Measurements from ENCODE around the gene PCLAF. TPM values are rescaled to one million over a fixed set of nuclear protein-coding genes. Genes with fewer than 3 reads are reported as not detected.
"Not testable (repeated sequence)": the region's sequence is repeated elsewhere in the genome, so short reads cannot be mapped to it uniquely, and the experiment has no call there.

The PCLAF gene
- total and polyA plus RNA-seq, 7 experiments from 2014 or later: 0.85 to 58.7 (median 1.2) TPM; not detected in 2

- Histone ChIP-seq H3K27me3 (ENCODE audit: control insufficient read depth in 2 of 2, insufficient read depth in 2 of 2, low read length in 2 of 2) (no peaks in the 10 kb centered on the region), H3K9me3 (ENCODE audit: control insufficient read depth in 2 of 3, low read length in 3 of 3) (no peaks in the 10 kb centered on the region), H3K27ac (ENCODE audit: low read depth, low read length) (no peak overlapping the region)
Measured at GRCh38 chr15:64379216-64379960, 1.9 kb downstream of the PCLAF start.

GRCh38 chr15:64373360-64373759, 7.9 kb downstream of the PCLAF start:
- H3K27ac ChIP-seq (ENCODE audit: low read depth, low read length): no peak overlapping the region
- no peaks in the 10 kb centered on the region for H3K9me3 ChIP-seq (ENCODE audit: control insufficient read depth in 2 of 3, low read length in 3 of 3)
- H3K36me3 ChIP-seq (ENCODE audit: control insufficient read depth in 2 of 3, insufficient read depth in 3 of 3, low read length in 3 of 3): no peaks in the 10 kb centered on the region
- no peaks in the 10 kb centered on the region for H3K27me3 Mint-ChIP-seq
- H3K27ac Mint-ChIP-seq: peak overlapping the region in 3 of 9 donors; percentile 48 to 82 (median 79)
- ATAC-seq: no peak
- H3K36me3 Mint-ChIP-seq: peaks cover 0 to 15% (median 0%) of the 10 kb centered on the region in 5 donors
- no peaks in the 10 kb centered on the region for H3K4me1 ChIP-seq (ENCODE audit: control insufficient read depth in 2 of 2, insufficient read depth in 2 of 2, low read length in 2 of 2)
- H3K4me3 ChIP-seq (ENCODE audit: low read length): no peak overlapping the region
- ChIA-PET POLR2A (no interaction called here), CTCF (no interaction called here)
- peaks cover 0 to 16% (median 0%) of the 10 kb centered on the region in 7 donors for H3K4me1 Mint-ChIP-seq
- DNase-seq: peak in 1 of 9 donors; percentile 16
- intact Hi-C loops (cut with micrococcal nuclease): no loop called here
- peak overlapping the region; percentile 30 to 80 (median 60) for H3K4me3 Mint-ChIP-seq
- peaks cover 0 to 2% (median 0%) of the 10 kb centered on the region in 11 donors for H3K9me3 Mint-ChIP-seq
- no peaks in the 10 kb centered on the region for H3K27me3 ChIP-seq (ENCODE audit: control insufficient read depth in 2 of 2, insufficient read depth in 2 of 2, low read length in 2 of 2)

More at GRCh38 chr15:64379216-64379960, 1.9 kb downstream of the PCLAF start:
- peaks cover 0 to 10% (median 0%) of the 10 kb centered on the region in 5 donors for H3K36me3 Mint-ChIP-seq
- Histone ChIP-seq H3K4me3 (ENCODE audit: low read length) (no peak overlapping the region), H3K36me3 (ENCODE audit: control insufficient read depth in 2 of 3, insufficient read depth in 3 of 3, low read length in 3 of 3) (no peaks in the 10 kb centered on the region), H3K4me1 (ENCODE audit: control insufficient read depth in 2 of 2, insufficient read depth in 2 of 2, low read length in 2 of 2) (peaks cover 0 to 4% of the 10 kb centered on the region in 2 donors)
- CTCF ChIA-PET: no interaction called here
- intact Hi-C loops (cut with micrococcal nuclease): no loop called here
- H3K9me3 Mint-ChIP-seq: no peaks in the 10 kb centered on the region
- H3K27me3 Mint-ChIP-seq: no peaks in the 10 kb centered on the region
- ATAC-seq (no peak), DNase-seq (peak in 1 of 9 donors; percentile 8)
- peaks cover 0 to 40% (median 9%) of the 10 kb centered on the region in 7 donors for H3K4me1 Mint-ChIP-seq
- POLR2A ChIA-PET: interaction anchor here (0.6 to 0.7 kb wide), 3 partner anchors 8 to 432 kb away, joined by 3 to 5 read pairs (median 4); partner anchors contain the start of gene TRIP4
- H3K27ac Mint-ChIP-seq: peak overlapping the region in 1 of 9 donors; percentile 68
- H3K4me3 Mint-ChIP-seq: peak overlapping the region in 7 of 10 donors; percentile 3 to 92 (median 58)

GRCh38 chr15:64371383-64371782, 9.9 kb downstream of the PCLAF start:
- H3K4me1 ChIP-seq (ENCODE audit: control insufficient read depth in 2 of 2, insufficient read depth in 2 of 2, low read length in 2 of 2); H3K27ac ChIP-seq (ENCODE audit: low read depth, low read length); H3K9me3 ChIP-seq (ENCODE audit: control insufficient read depth in 2 of 3, low read length in 3 of 3); CTCF ChIA-PET; H3K27me3 Mint-ChIP-seq; H3K27me3 ChIP-seq (ENCODE audit: control insufficient read depth in 2 of 2, insufficient read depth in 2 of 2, low read length in 2 of 2); H3K4me3 ChIP-seq (ENCODE audit: low read length); H3K4me3 Mint-ChIP-seq; H3K36me3 ChIP-seq (ENCODE audit: control insufficient read depth in 2 of 3, insufficient read depth in 3 of 3, low read length in 3 of 3); H3K9me3 Mint-ChIP-seq; H3K27ac Mint-ChIP-seq; intact Hi-C loops (cut with micrococcal nuclease); ATAC-seq: not testable (repeated sequence)
- POLR2A ChIA-PET: interaction anchor here (1.0 kb wide), 1 partner anchor 16 kb away, joined by 3 read pairs; the partner anchor contains the start of gene TRIP4
- H3K36me3 Mint-ChIP-seq: peaks cover 0 to 15% (median 0%) of the 10 kb centered on the region in 5 donors
- peaks cover 0 to 14% (median 0%) of the 10 kb centered on the region in 7 donors for H3K4me1 Mint-ChIP-seq
- DNase-seq: peak in 1 of 9 donors; percentile 3

- peaks cover 0 to 11% (median 0%) of the 10 kb centered on the region in 7 donors for H3K4me1 Mint-ChIP-seq
- Histone ChIP-seq H3K27me3 (ENCODE audit: control insufficient read depth in 2 of 2, insufficient read depth in 2 of 2, low read length in 2 of 2) (no peaks in the 10 kb centered on the region), H3K4me3 (ENCODE audit: low read length) (no peak overlapping the region), H3K36me3 (ENCODE audit: control insufficient read depth in 2 of 3, insufficient read depth in 3 of 3, low read length in 3 of 3) (no peaks in the 10 kb centered on the region), H3K4me1 (ENCODE audit: control insufficient read depth in 2 of 2, insufficient read depth in 2 of 2, low read length in 2 of 2) (no peaks in the 10 kb centered on the region), H3K9me3 (ENCODE audit: control insufficient read depth in 2 of 3, low read length in 3 of 3) (no peaks in the 10 kb centered on the region), H3K27ac (ENCODE audit: low read depth, low read length) (no peak overlapping the region)
- no peak for DNase-seq
- H3K27ac Mint-ChIP-seq: no peak overlapping the region
- H3K27me3 Mint-ChIP-seq: no peaks in the 10 kb centered on the region
- ATAC-seq: no peak
- ChIA-PET POLR2A (interaction anchor here (1.6 kb wide), 1 partner anchor 18 kb away, joined by 5 read pairs; the partner anchor contains the start of gene TRIP4), CTCF (interaction anchor here (0.7 to 1.2 kb wide), 2 partner anchors 13 to 365 kb away, joined by 3 to 4 read pairs; no protein-coding TSS in a partner anchor)
- intact Hi-C loops (cut with micrococcal nuclease): no loop called here
- peaks cover 0 to 8% (median 0%) of the 10 kb centered on the region in 5 donors for H3K36me3 Mint-ChIP-seq
- H3K4me3 Mint-ChIP-seq: no peak overlapping the region
- H3K9me3 Mint-ChIP-seq: peaks cover 0 to 2% (median 0%) of the 10 kb centered on the region in 11 donors
Measured at GRCh38 chr15:64369078-64369607, 12.1 kb downstream of the PCLAF start.

GRCh38 chr15:64361259-64361658, 20.0 kb downstream of the PCLAF start:
- no peaks in the 10 kb centered on the region for H3K36me3 ChIP-seq (ENCODE audit: control insufficient read depth in 2 of 3, insufficient read depth in 3 of 3, low read length in 3 of 3)

GRCh38 chr15:64356710-64357040, 24.6 kb downstream of the PCLAF start:
- H3K4me1 Mint-ChIP-seq: peaks cover 13 to 22% (median 16%) of the 10 kb centered on the region in 7 donors
- Histone ChIP-seq H3K36me3 (ENCODE audit: control insufficient read depth in 2 of 3, insufficient read depth in 3 of 3, low read length in 3 of 3) (peaks cover 0 to 8% (median 0%) of the 10 kb centered on the region in 3 experiments), H3K4me3 (ENCODE audit: low read length) (peak overlapping the region; percentile 90), H3K4me1 (ENCODE audit: control insufficient read depth in 2 of 2, insufficient read depth in 2 of 2, low read length in 2 of 2) (peaks cover 9 to 10% of the 10 kb centered on the region in 2 donors), H3K9me3 (ENCODE audit: control insufficient read depth in 2 of 3, low read length in 3 of 3) (no peaks in the 10 kb centered on the region), H3K27me3 (ENCODE audit: control insufficient read depth in 2 of 2, insufficient read depth in 2 of 2, low read length in 2 of 2) (no peaks in the 10 kb centered on the region), H3K27ac (ENCODE audit: low read depth, low read length) (peak overlapping the region; percentile 73)
- DNase-seq: no peak
- ATAC-seq: no peak
- CTCF ChIA-PET: no interaction called here
- POLR2A ChIA-PET: interaction anchor here (0.5 to 1.1 kb wide), 4 partner anchors 13 to 350 kb away, joined by 3 to 5 read pairs (median 3); partner anchors contain the start of gene TRIP4
- peak overlapping the region; percentile 78 to 93 (median 92) for H3K27ac Mint-ChIP-seq
- no peaks in the 10 kb centered on the region for H3K36me3 Mint-ChIP-seq
- H3K9me3 Mint-ChIP-seq: no peaks in the 10 kb centered on the region
- H3K27me3 Mint-ChIP-seq: no peaks in the 10 kb centered on the region
- intact Hi-C loops (cut with micrococcal nuclease): loop anchor here (1.0 to 2.0 kb wide), 7 partner anchors 25 to 538 kb away; partner anchors contain the start of genes PCLAF (in 2 of the 2), PPIB (in 2 of the 2), TRIP4 (in 2 of the 2) and CIAO2A (in 1 of the 2)
- H3K4me3 Mint-ChIP-seq: peak overlapping the region; percentile 90 to 97 (median 92)

More at GRCh38 chr15:64361259-64361658, 20.0 kb downstream of the PCLAF start:
- Histone ChIP-seq H3K27ac (ENCODE audit: low read depth, low read length) (no peak overlapping the region), H3K9me3 (ENCODE audit: control insufficient read depth in 2 of 3, low read length in 3 of 3) (no peaks in the 10 kb centered on the region), H3K4me1 (ENCODE audit: control insufficient read depth in 2 of 2, insufficient read depth in 2 of 2, low read length in 2 of 2) (no peaks in the 10 kb centered on the region), H3K27me3 (ENCODE audit: control insufficient read depth in 2 of 2, insufficient read depth in 2 of 2, low read length in 2 of 2) (no peaks in the 10 kb centered on the region), H3K4me3 (ENCODE audit: low read length) (no peak overlapping the region)
- intact Hi-C loops (cut with micrococcal nuclease): no loop called here
- H3K36me3 Mint-ChIP-seq: peaks cover 0 to 3% (median 0%) of the 10 kb centered on the region in 5 donors
- CTCF ChIA-PET: no interaction called here
- H3K4me3 Mint-ChIP-seq: no peak overlapping the region
- H3K4me1 Mint-ChIP-seq: peaks cover 3 to 11% (median 4%) of the 10 kb centered on the region in 7 donors
- no peaks in the 10 kb centered on the region for H3K27me3 Mint-ChIP-seq
- H3K27ac Mint-ChIP-seq: no peak overlapping the region
- no peaks in the 10 kb centered on the region for H3K9me3 Mint-ChIP-seq
- POLR2A ChIA-PET: interaction anchor here (0.7 to 1.9 kb wide), 2 partner anchors 26 to 126 kb away, joined by 3 to 6 read pairs; partner anchors contain the start of gene TRIP4
- DNase-seq (no peak), ATAC-seq (no peak)
